ENCODE results near the gene KRTAP10-8. TPM values are rescaled to one million over a fixed set of nuclear protein-coding genes. Genes with fewer than 3 reads are reported as not detected.
"Not testable (repeated sequence)": the region's sequence is repeated elsewhere in the genome, so short reads cannot be mapped to it uniquely, and the experiment has no call there.

Gene KRTAP10-8
- total and polyA plus RNA-seq, 12 donors: not detected

- Histone ChIP-seq H3K4me3 (no peak overlapping the region), H3K27me3 (peaks cover 0 to 35% (median 26%) of the 10 kb centered on the region in 7 donors), H3K27ac (no peak overlapping the region), H3K9me3 (peaks cover 0 to 56% (median 14%) of the 10 kb centered on the region in 11 donors), H3K36me3 (no peaks in the 10 kb centered on the region), H3K4me1 (no peaks in the 10 kb centered on the region)
- intact Hi-C loops (cut with DNase I): no loop called here
- no peak for DNase-seq
- WGBS, 2 donors: 65% methylated on average over 14 of the region's 14 CpGs
- no peak for ATAC-seq
- TF ChIP-seq CTCF (IDR thresholded peaks at IDR 0.05): no peak
Observed at GRCh38 chr21:44643741-44644310, 31.9 kb downstream of the KRTAP10-8 start.

- Histone ChIP-seq H3K4me3 (no peak overlapping the region), H3K9me3 (peaks cover 0 to 55% (median 14%) of the 10 kb centered on the region in 11 donors), H3K36me3 (no peaks in the 10 kb centered on the region), H3K4me1 (no peaks in the 10 kb centered on the region), H3K27ac (no peak overlapping the region), H3K27me3 (peaks cover 0 to 27% (median 17%) of the 10 kb centered on the region in 7 donors)
- 41 to 46% methylated on average over 2 of the region's 2 CpGs for WGBS, 2 donors
- TF ChIP-seq CTCF (IDR thresholded peaks at IDR 0.05): no peak
- ATAC-seq (no peak), DNase-seq (no peak)
- intact Hi-C loops (cut with DNase I): no loop called here
Observed at GRCh38 chr21:44644878-44645277, 33.0 kb downstream of the KRTAP10-8 start.

GRCh38 chr21:44646366-44647221, 34.7 kb downstream of the KRTAP10-8 start, which contains the start of gene KRTAP10-11:
Gene KRTAP10-11, plus strand, starts transcription at chr21:44646414. Its CDS starts 45 bp downstream, at chr21:44646459.
- DNase-seq; H3K27ac ChIP-seq; H3K36me3 ChIP-seq; intact Hi-C loops (cut with DNase I); H3K4me3 ChIP-seq; H3K4me1 ChIP-seq; ATAC-seq: not testable (repeated sequence)
- H3K9me3 ChIP-seq: peaks cover 0 to 40% (median 14%) of the 10 kb centered on the region in 11 donors
- H3K27me3 ChIP-seq: peaks cover 0 to 29% (median 14%) of the 10 kb centered on the region in 7 donors
- 68 to 71% methylated on average over 21 of the region's 21 CpGs for WGBS, 2 donors

DNA sequence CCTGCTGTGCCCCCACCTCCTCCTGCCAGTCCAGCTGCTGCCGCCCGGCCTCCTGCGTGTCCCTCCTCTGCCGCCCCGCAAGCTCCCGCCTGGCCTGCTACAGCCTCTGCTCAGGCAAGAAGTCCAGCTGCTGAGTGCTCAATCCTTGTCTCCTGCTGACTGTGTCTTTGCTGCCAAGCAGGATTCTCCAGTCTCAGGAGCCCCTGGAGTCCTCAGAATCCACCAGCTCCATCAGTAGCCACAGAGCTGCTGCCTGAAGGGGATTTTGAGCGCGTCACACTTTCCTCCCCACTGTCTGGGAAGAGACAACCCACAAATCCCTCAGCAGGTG, 35.3 kb downstream of the KRTAP10-8 start:
- no peak for DNase-seq
- no peaks in the 10 kb centered on the region for H3K36me3 ChIP-seq
- H3K27me3 ChIP-seq: peaks cover 0 to 29% (median 14%) of the 10 kb centered on the region in 7 donors
- H3K4me1 ChIP-seq: no peaks in the 10 kb centered on the region
- 54 to 55% methylated on average over 8 of the region's 8 CpGs for WGBS, 2 donors
- no peak for TF ChIP-seq CTCF (IDR thresholded peaks at IDR 0.05)
- ATAC-seq: no peak
- peaks cover 0 to 37% (median 14%) of the 10 kb centered on the region in 11 donors for H3K9me3 ChIP-seq
- H3K4me3 ChIP-seq: no peak overlapping the region
- intact Hi-C loops (cut with DNase I): no loop called here
- H3K27ac ChIP-seq: no peak overlapping the region
